Left ventricle myocardium inferior (tissue), 1 donor: ENCODE results near the gene CLPTM1. TPM values are rescaled to one million over a fixed set of nuclear protein-coding genes. Genes with fewer than 3 reads are reported as not detected.
"Not testable (repeated sequence)": the region's sequence is repeated elsewhere in the genome, so short reads cannot be mapped to it uniquely, and the experiment has no call there.

Experiments
- DNase-seq: peaks from one replicate; pipeline ENCODE4 v3.0.0-alpha.2; 2020
- H3K27ac ChIP-seq: fragments of 200-600 bp; replicated peaks from 2 replicates; pipeline ENCODE4 v1.8.0; 2021
- H3K27me3 ChIP-seq: fragments of 200-600 bp; 2 replicates; pipeline ENCODE4 v1.8.0; 2021; ENCODE audit warnings: low read depth
- H3K36me3 ChIP-seq: fragments of 200-600 bp; 2 replicates; pipeline ENCODE4 v1.8.0; 2021
- H3K4me1 ChIP-seq: fragments of 200-600 bp; 2 replicates; pipeline ENCODE4 v1.8.0; 2021
- H3K4me3 ChIP-seq: fragments of 200-600 bp; 2 replicates; pipeline ENCODE4 v1.8.0; 2021; ENCODE audit warnings: mild to moderate bottlenecking, moderate library complexity
- H3K9me3 ChIP-seq: fragments of 200-600 bp; replicated peaks from 2 replicates; pipeline ENCODE4 v1.8.0; 2021
- CTCF ChIP-seq: fragments of 200-600 bp; IDR thresholded peaks from 2 replicates; pipeline ENCODE4 v1.8.0; 2021; ENCODE audit warnings: antibody characterized with exemption, mild to moderate bottlenecking, borderline replicate concordance
- intact Hi-C: fragments of 100-400 bp; cut with micrococcal nuclease; formaldehyde crosslinking; loops from one replicate; pipeline ENCODE4 v1.11.0; 2022
- total RNA-seq: library from RNA; stranded (reverse); fragmentation: NEBNext Ultra II Directional; extraction: Animal tissue kit (Norgen Biotek cat#: 25700); gene quantifications from one replicate; pipeline ENCODE4 v1.2.1, GENCODE V29; 2021
- donor health status: DM: no; HTN: yes; CAD: no; lungs with severe emphysema.

CLPTM1 gene
- total RNA-seq, 1 donor from 2014 or later: 89.3 TPM

- intact Hi-C loops: no loop called here
- DNase-seq: no peak
- peaks cover 65% of the 10 kb centered on the region for H3K27me3 ChIP-seq
These were observed 45.4 kb upstream of the CLPTM1 start for GRCh38 chr19:44909775-44910174.

GRCh38 chr19:44911896-44912295 is 43.3 kb upstream of the CLPTM1 start:
- Histone ChIP-seq H3K27me3 (peaks cover 44% of the 10 kb centered on the region), H3K4me1 (peaks cover 24% of the 10 kb centered on the region)
- DNase-seq, H3K27ac ChIP-seq, intact Hi-C loops, H3K4me3 ChIP-seq, H3K36me3 ChIP-seq, H3K9me3 ChIP-seq: not testable (repeated sequence)

More at GRCh38 chr19:44909775-44910174, 45.4 kb upstream of the CLPTM1 start:
- TF ChIP-seq CTCF: no peak
- no peaks in the 10 kb centered on the region for H3K9me3 ChIP-seq
- peaks cover 37% of the 10 kb centered on the region for H3K4me1 ChIP-seq
- no peak overlapping the region for H3K27ac ChIP-seq
- H3K36me3 ChIP-seq: no peaks in the 10 kb centered on the region
- H3K4me3 ChIP-seq: no peak overlapping the region

- Histone ChIP-seq H3K4me1 (peaks cover 24% of the 10 kb centered on the region), H3K9me3 (no peaks in the 10 kb centered on the region), H3K36me3 (no peaks in the 10 kb centered on the region), H3K27ac (no peak overlapping the region), H3K27me3 (peaks cover 35% of the 10 kb centered on the region), H3K4me3 (no peak overlapping the region)
- DNase-seq: no peak
- TF ChIP-seq CTCF: no peak
- intact Hi-C loops: no loop called here
These were observed 42.3 kb upstream of the CLPTM1 start for GRCh38 chr19:44912854-44913253.

- DNase-seq, intact Hi-C loops: not testable (repeated sequence)
- peak overlapping the region; percentile 70 for H3K4me3 ChIP-seq
These were observed 41.4 kb upstream of the CLPTM1 start for GRCh38 chr19:44913512-44914432.

GRCh38 chr19:44914433-44915206 is 40.6 kb upstream of the CLPTM1 start, which contains the start of gene APOC1:
TSS of gene APOC1 (plus strand) at chr19:44914608. CDS start at chr19:44914892, 284 bp downstream.
- Histone ChIP-seq H3K4me3 (peak within 1 kb of the TSS; percentile 70), H3K4me1 (peaks cover 24% of the 10 kb centered on the region), H3K27ac (peak within 1 kb of the TSS; percentile 2), H3K27me3 (peaks cover 26% of the 10 kb centered on the region)
- peak; percentile 82 for DNase-seq
- H3K9me3 ChIP-seq, H3K36me3 ChIP-seq, intact Hi-C loops: not testable (repeated sequence)

More at GRCh38 chr19:44913512-44914432, 41.4 kb upstream of the CLPTM1 start:
- H3K9me3 ChIP-seq, H3K27ac ChIP-seq, H3K36me3 ChIP-seq: not testable (repeated sequence)
- peaks cover 26% of the 10 kb centered on the region for H3K27me3 ChIP-seq
- H3K4me1 ChIP-seq: peaks cover 24% of the 10 kb centered on the region

GRCh38 chr19:44924243-44924725 is 30.9 kb upstream of the CLPTM1 start:
- TF ChIP-seq CTCF: no peak
- H3K27ac ChIP-seq: peak overlapping the region; percentile 56
- H3K36me3 ChIP-seq: no peaks in the 10 kb centered on the region
- no peak for DNase-seq
- H3K4me1 ChIP-seq: peaks cover 27% of the 10 kb centered on the region
- H3K9me3 ChIP-seq: no peaks in the 10 kb centered on the region
- H3K4me3 ChIP-seq: no peak overlapping the region
- intact Hi-C loops: no loop called here
- no peaks in the 10 kb centered on the region for H3K27me3 ChIP-seq
